Stimulated activated CD8-positive, alpha-beta memory T cell treated with anti-CD3 and anti-CD28 coated beads, Interleukin-7, amount 100 ng/mL, for 4 hours (primary cell): Measurements from ENCODE around the gene CARS2.

Experiments used
- DNase-seq, 2 donors: peaks; one replicate each; pipeline ENCODE4 v3.0.0-alpha.2; 2020; ENCODE audit warnings: low read depth in 2 of 2

The CARS2 gene

GRCh38 chr13:110652764-110653163, 53.2 kb downstream of the CARS2 start:
- DNase-seq, result no peak

GRCh38 chr13:110652231-110652730, 53.6 kb downstream of the CARS2 start:
- DNase-seq, result no peak

GRCh38 chr13:110651726-110652230, 54.1 kb downstream of the CARS2 start:
- no peak for DNase-seq

- DNase-seq, result no peak
Measured at GRCh38 chr13:110651271-110651670, 54.6 kb downstream of the CARS2 start.

- no peak for DNase-seq
Measured at GRCh38 chr13:110650436-110650835, 55.5 kb downstream of the CARS2 start.

GRCh38 chr13:110649551-110649950, 56.4 kb downstream of the CARS2 start:
- DNase-seq, result no peak

- DNase-seq, result no peak
Measured at GRCh38 chr13:110648848-110649421, 57.0 kb downstream of the CARS2 start.

- DNase-seq, result no peak
Measured at GRCh38 chr13:110648146-110648819, 57.6 kb downstream of the CARS2 start.

GRCh38 chr13:110647365-110647737, 58.6 kb downstream of the CARS2 start:
- no peak for DNase-seq

GRCh38 chr13:110646442-110647364, 59.2 kb downstream of the CARS2 start:
- DNase-seq, result no peak

- DNase-seq, result no peak
Measured at GRCh38 chr13:110645750-110646149, 60.2 kb downstream of the CARS2 start.

GRCh38 chr13:110644892-110645521, 60.9 kb downstream of the CARS2 start:
- DNase-seq, result peak in 1 of 2 donors; percentile 15

GRCh38 chr13:110643768-110644421, 62.0 kb downstream of the CARS2 start:
- no peak for DNase-seq

GRCh38 chr13:110643324-110643723, 62.6 kb downstream of the CARS2 start:
- no peak for DNase-seq

GRCh38 chr13:110642291-110642981, 63.5 kb downstream of the CARS2 start:
- DNase-seq, result no peak

- no peak for DNase-seq
Measured at GRCh38 chr13:110641055-110642015, 64.6 kb downstream of the CARS2 start.

GRCh38 chr13:110640591-110641029, 65.3 kb downstream of the CARS2 start:
- no peak for DNase-seq

- no peak for DNase-seq
Measured at GRCh38 chr13:110639935-110640334, 66.0 kb downstream of the CARS2 start.
